Cardiac fibroblast (primary cell): ENCODE measurements around the gene EPHB1.

Source experiments
- DNase-seq, 2 donors: peaks; one replicate each; pipeline versions ENCODE4 v3.0.0 to v3.0.0-alpha.2; 2010; ENCODE audit warnings: low read depth in 2 of 2
- H3K4me3 ChIP-seq, 2 donors: replicated peaks in 1 of 2; 1 replicate in 1 of 2; 2 replicates in 1 of 2; pipeline ENCODE4 v1.5.1; 2011; ENCODE audit warnings: low read depth in 2 of 2, low read length in 2 of 2, mild to moderate bottlenecking in 2 of 2, moderate library complexity in 1 of 2
- TF ChIP-seq, protein P1 (sequence below): IDR thresholded peaks from one replicate; pipeline ENCODE4 v1.5.1; 2011; ENCODE audit warnings: low read depth, mild to moderate bottlenecking, low read length, inconsistent platforms

Gene EPHB1

DNA sequence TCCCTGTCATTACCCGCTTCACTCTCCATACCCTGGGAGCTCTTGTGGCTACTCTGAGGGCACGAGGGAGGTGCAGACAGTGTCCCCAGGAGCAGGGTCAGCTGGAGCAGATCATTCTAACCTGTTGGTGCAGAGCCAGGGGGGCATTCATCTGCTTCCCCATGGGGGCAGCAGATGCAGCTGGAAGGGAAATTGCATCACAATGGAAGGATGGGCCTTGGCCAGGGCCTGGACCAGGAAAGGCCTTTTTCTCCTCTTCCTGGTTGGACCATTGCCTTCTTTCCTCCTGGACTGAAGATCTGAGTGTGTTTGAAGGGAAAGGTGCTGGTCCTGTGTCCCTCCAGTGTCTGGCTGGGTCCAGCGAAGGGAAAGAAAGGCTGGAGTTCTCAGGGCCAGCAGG lies 55.7 kb downstream of the EPHB1 start:
- no peak for DNase-seq
- H3K4me3 ChIP-seq: no peak overlapping the region
- TF ChIP-seq, protein P1, sequence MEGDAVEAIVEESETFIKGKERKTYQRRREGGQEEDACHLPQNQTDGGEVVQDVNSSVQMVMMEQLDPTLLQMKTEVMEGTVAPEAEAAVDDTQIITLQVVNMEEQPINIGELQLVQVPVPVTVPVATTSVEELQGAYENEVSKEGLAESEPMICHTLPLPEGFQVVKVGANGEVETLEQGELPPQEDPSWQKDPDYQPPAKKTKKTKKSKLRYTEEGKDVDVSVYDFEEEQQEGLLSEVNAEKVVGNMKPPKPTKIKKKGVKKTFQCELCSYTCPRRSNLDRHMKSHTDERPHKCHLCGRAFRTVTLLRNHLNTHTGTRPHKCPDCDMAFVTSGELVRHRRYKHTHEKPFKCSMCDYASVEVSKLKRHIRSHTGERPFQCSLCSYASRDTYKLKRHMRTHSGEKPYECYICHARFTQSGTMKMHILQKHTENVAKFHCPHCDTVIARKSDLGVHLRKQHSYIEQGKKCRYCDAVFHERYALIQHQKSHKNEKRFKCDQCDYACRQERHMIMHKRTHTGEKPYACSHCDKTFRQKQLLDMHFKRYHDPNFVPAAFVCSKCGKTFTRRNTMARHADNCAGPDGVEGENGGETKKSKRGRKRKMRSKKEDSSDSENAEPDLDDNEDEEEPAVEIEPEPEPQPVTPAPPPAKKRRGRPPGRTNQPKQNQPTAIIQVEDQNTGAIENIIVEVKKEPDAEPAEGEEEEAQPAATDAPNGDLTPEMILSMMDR: no peak

DNA sequence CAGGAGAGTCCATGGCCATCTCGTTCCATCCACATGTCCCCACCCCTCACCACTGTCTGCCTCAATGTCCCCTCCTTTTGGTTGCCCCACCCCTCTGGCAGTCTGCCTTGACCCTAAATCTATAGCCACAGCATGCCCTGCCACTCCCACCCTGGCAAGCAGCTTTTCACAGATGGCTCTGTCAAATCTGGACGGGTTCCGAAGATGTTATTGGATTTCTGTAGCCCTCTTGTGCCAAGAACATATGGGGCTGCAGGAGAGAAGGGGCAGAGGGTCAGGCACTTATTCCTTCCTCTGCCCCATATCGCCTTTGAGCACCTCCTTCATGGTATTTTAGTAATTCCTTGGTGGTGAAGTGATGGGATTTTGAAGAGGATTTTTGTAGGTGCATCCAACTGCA lies 57.1 kb downstream of the EPHB1 start:
- DNase-seq: no peak
- TF ChIP-seq, protein P1: no peak
- H3K4me3 ChIP-seq: no peak overlapping the region

GRCh38 chr3:134852893-134853351 lies 57.9 kb downstream of the EPHB1 start:
- H3K4me3 ChIP-seq: no peak overlapping the region
- TF ChIP-seq, protein P1: no peak
- no peak for DNase-seq

DNA sequence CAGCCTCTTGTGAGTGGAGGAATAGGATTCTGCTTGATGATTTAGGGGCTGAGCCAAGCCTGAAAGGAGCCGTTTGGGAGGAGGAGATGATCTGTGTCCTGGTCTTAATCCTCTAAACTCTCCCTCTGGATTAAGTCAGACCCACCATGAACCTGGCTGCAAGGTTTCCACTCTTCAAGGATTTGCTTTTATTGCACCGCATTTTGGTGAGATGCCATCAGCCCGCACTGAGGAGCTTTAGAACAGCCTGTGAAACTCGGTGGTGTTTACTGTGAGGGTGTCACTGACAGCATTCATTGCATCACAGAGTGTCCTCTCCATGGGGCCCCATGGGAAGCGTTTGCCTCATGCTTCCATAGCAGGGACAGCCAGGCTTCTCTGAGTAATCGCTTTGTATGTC lies 59.2 kb downstream of the EPHB1 start:
- no peak for DNase-seq
- TF ChIP-seq, protein P1: no peak
- H3K4me3 ChIP-seq: no peak overlapping the region

- no peak for DNase-seq
- TF ChIP-seq, protein P1: no peak
- no peak overlapping the region for H3K4me3 ChIP-seq
These were observed 62.3 kb downstream of the EPHB1 start for GRCh38 chr3:134857356-134857755.

- H3K4me3 ChIP-seq: no peak overlapping the region
- TF ChIP-seq, protein P1: no peak
- no peak for DNase-seq
These were observed 62.8 kb downstream of the EPHB1 start for GRCh38 chr3:134857776-134858362.
